Omental fat pad (tissue), 4 donors: ENCODE results near the gene CACNG7. TPM values are rescaled to one million over a fixed set of nuclear protein-coding genes. Genes with fewer than 3 reads are reported as not detected.

Experiments used
- ATAC-seq: fragments of 150-250 bp; one replicate; pipeline ENCODE4 v1.9.1; 2016; ENCODE audit warnings: mild to moderate bottlenecking, moderate library complexity; ENCODE audit not compliant: low FRiP score
- DNase-seq: peaks from one replicate; pipeline ENCODE4 v3.0.0-alpha.2; 2019; ENCODE audit warnings: low spot score
- CTCF ChIP-seq, 3 donors: fragments of 450-650 bp; IDR thresholded peaks; one replicate each; pipeline ENCODE4 v1.5.1; 2016 to 2017; ENCODE audit warnings: antibody characterized with exemption in 3 of 3, mild to moderate bottlenecking in 3 of 3, moderate library complexity in 2 of 3
- total RNA-seq, 4 donors: library from RNA; depleted of rRNA; stranded (reverse); fragments of >200 nt; gene quantifications; one replicate each; pipeline ENCODE4 v1.1.0, GENCODE V29; 2016

The CACNG7 gene
- total RNA-seq, 4 donors from 2014 or later: not detected

DNA sequence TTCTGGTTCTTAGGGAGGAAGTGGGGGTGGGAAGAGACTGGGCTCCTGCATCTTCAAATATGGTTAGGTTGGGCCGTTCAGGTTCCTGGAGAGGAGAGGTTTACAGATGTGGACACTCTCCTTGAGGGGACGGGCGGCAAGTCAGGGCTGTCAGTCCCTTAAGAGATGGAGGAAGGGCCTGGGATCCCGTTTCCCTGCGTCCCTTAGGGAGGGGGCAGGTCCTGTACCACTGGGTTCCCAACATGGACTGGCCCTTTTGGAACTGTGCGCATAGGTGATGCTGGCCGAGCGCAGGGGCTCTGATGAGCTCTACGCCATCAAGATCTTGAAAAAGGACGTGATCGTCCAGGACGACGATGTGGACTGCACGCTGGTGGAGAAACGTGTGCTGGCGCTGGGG is 10.9 kb upstream of the CACNG7 start:
- DNase-seq (no peak), ATAC-seq (no peak)
- no peak for TF ChIP-seq CTCF (IDR thresholded peaks at IDR 0.05)

DNA sequence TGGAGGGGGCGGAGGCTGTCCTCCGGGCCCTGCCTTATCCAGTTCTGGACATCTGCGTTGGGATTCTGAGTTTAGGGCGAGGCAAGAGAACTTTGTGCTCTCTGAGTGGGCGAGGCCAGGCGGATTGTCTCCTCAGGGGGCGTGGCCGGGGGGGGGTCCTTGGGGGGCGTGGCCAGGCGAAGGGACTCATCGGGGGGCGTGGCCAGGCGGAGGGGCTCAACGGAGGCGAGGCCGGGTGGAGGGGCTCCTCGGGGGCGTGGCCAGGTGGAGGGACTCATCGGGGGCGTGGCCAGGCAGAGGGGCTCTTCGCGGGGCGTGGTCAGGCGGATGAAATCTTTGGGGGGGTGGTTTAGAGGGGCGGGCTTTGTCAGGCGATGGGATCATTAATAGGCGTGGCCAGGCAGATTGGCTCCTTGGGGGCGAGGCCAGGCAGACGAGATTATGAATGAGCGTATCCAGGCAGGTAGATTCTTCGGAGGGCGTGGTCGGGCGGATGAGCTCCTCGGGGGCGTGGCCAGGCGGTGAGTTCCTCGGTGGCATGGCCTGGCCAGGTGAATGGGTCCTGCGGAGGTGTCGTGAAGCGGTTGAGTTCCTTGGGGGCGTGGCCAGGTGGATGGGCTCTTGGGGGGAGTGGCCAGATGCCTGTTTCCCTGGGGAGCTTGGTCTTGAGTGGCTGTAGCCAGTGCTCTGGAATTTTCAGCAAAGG is 10.3 kb upstream of the CACNG7 start:
- DNase-seq (no peak), ATAC-seq (no peak)
- TF ChIP-seq CTCF (IDR thresholded peaks at IDR 0.05): no peak

DNA sequence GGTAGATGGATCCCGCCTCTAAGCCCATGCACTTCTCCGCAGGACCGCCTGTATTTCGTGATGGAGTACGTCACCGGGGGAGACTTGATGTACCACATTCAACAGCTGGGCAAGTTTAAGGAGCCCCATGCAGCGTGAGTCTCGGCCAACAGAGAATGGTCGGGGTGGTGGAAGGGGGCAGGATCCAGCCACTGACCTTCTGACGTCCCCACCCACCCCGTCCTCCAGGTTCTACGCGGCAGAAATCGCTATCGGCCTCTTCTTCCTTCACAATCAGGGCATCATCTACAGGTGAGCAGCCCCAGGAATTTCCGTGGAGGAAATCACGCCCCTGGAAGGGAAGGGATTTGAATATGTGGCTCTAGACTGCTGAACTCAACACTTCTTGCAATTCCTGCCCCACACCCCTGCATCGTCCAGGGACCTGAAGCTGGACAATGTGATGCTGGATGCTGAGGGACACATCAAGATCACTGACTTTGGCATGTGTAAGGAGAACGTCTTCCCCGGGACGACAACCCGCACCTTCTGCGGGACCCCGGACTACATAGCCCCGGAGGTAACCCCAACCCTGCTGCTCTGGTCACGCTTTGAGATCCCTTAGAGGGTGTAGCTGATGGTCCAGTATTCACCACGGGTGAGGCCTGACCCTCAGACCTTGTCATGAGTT is 8.8 kb upstream of the CACNG7 start:
- TF ChIP-seq CTCF (IDR thresholded peaks at IDR 0.05): no peak
- no peak for DNase-seq
- no peak for ATAC-seq

DNA sequence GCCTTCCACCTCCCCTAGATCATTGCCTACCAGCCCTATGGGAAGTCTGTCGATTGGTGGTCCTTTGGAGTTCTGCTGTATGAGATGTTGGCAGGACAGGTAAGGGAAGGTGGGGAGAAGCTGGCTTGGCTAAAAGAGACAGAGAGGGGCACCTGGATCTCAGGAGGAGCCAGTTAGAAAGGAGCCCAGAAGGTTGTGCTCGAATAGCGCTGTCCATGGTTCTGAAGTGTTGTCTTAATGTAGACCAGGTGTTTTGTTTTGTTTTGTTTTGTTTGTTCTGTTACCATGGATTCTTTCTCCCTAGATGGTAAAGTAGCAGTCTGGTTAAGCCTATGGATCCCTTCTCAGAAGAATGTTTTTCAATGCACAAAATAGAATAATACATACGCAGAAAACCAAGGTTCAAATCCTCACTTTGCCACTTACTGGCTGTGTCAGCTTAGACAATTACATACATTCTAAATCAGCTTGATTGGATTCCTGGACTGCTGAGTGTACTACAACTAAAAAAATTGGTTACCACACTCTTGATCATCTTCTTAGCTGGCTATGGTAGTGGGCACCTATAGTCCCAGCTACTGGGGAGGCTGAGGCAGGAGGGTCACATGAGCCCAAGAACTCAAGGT is 5.9 kb upstream of the CACNG7 start:
- no peak for TF ChIP-seq CTCF (IDR thresholded peaks at IDR 0.05)
- ATAC-seq: no peak
- DNase-seq: no peak

- ATAC-seq (no peak), DNase-seq (no peak)
- TF ChIP-seq CTCF (IDR thresholded peaks at IDR 0.05): no peak
These were observed 4.2 kb upstream of the CACNG7 start for GRCh38 chr19:53904909-53905308.

DNA sequence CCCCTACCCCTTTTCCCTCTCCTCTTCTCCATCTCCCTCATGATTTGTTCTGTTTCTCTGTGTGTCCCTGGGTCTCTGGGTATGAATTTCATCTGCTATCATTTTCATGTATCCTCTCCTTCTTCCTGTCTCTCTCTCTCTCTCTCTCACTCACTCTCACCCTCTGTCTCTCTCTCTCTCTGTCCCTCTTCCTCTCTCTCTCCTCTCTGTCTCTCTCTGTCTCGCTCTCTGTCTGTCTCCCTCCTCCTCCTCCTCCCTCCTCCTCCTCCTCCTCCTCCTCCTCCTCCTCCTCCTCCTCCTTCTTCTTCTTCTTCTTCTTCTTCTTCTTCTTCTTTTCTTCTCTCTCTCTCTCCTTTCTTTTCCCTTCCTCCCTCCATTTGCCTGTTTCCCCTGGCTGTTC is 3.3 kb upstream of the CACNG7 start:
- DNase-seq: no peak
- TF ChIP-seq CTCF (IDR thresholded peaks at IDR 0.05): no peak

More for the DNA sequence above, 3.3 kb upstream of the CACNG7 start:
- ATAC-seq: no peak
